OCI-LY3 (cell line): ENCODE results near the gene ALG6.

Experiments used
- H2AFZ ChIP-seq: fragments of 200-600, 300-600 bp; shearing (Covaris generic); 2 replicates; pipeline ENCODE4 v1.6.0; 2014; ENCODE audit warnings: antibody characterized with exemption, low read depth, low read length
- H3K27ac ChIP-seq: fragments of 200-600, 300-600 bp; sonication (generic); 2 replicates; pipeline ENCODE4 v1.5.1; 2014; ENCODE audit warnings: mild to moderate bottlenecking, low read length, moderate library complexity, mixed read lengths
- H3K27me3 ChIP-seq: fragments of 200-600, 300-600 bp; sonication (generic); 2 replicates; pipeline ENCODE4 v1.6.1; 2014; ENCODE audit warnings: low read depth, low read length, mixed read lengths
- H3K36me3 ChIP-seq: fragments of 200-600, 300-600 bp; sonication (generic); replicated peaks from 2 replicates; pipeline ENCODE3; 2014; ENCODE audit warnings: low read depth, low read length, mixed read lengths
- H3K4me1 ChIP-seq: fragments of 300-600, 200-600 bp; sonication (generic); 2 replicates; pipeline ENCODE4 v1.6.1; 2014; ENCODE audit warnings: low read length, mixed read lengths
- H3K4me2 ChIP-seq: fragments of 200-600, 300-600 bp; sonication (generic); 2 replicates; pipeline ENCODE4 v1.6.1; 2014; ENCODE audit warnings: low read length, mixed read lengths
- H3K4me3 ChIP-seq: fragments of 300-600, 200-600 bp; sonication (generic); 2 replicates; pipeline ENCODE4 v1.5.1; 2014; ENCODE audit warnings: antibody characterized with exemption, mild to moderate bottlenecking, low read length, moderate library complexity
- H3K79me2 ChIP-seq: fragments of 300-600, 200-600 bp; shearing (Covaris generic); 2 replicates; pipeline ENCODE4 v1.6.1; 2014; ENCODE audit warnings: mild to moderate bottlenecking, low read length, mixed read lengths
- H3K9ac ChIP-seq: fragments of 300-600, 200-600 bp; shearing (Covaris generic); 2 replicates; pipeline ENCODE4 v1.6.0; 2014; ENCODE audit warnings: mild to moderate bottlenecking, low read length, moderate library complexity
- H3K9me3 ChIP-seq: fragments of 200-600, 300-600 bp; shearing (Covaris generic); 2 replicates; pipeline ENCODE4 v1.6.1; 2014; ENCODE audit warnings: low read length, mixed read lengths; ENCODE audit not compliant: insufficient read depth
- H4K20me1 ChIP-seq: fragments of 200-600, 300-600 bp; sonication (generic); 2 replicates; pipeline ENCODE4 v1.6.1; 2016; ENCODE audit warnings: low read length, mixed read lengths; ENCODE audit not compliant: insufficient read depth
- CTCF ChIP-seq: fragments of 200-600, 300-600 bp; sonication (generic); IDR thresholded peaks from 2 replicates; pipeline ENCODE4 v1.5.1; 2014; ENCODE audit warnings: antibody characterized with exemption, low read length, low read depth
- EZH2phosphoT487 ChIP-seq: fragments of 200-600 bp; shearing (Covaris generic); IDR thresholded peaks from 2 replicates; pipeline ENCODE4 v1.6.1; 2018; ENCODE audit warnings: antibody characterized with exemption, mixed run types, low read depth

Gene ALG6

DNA sequence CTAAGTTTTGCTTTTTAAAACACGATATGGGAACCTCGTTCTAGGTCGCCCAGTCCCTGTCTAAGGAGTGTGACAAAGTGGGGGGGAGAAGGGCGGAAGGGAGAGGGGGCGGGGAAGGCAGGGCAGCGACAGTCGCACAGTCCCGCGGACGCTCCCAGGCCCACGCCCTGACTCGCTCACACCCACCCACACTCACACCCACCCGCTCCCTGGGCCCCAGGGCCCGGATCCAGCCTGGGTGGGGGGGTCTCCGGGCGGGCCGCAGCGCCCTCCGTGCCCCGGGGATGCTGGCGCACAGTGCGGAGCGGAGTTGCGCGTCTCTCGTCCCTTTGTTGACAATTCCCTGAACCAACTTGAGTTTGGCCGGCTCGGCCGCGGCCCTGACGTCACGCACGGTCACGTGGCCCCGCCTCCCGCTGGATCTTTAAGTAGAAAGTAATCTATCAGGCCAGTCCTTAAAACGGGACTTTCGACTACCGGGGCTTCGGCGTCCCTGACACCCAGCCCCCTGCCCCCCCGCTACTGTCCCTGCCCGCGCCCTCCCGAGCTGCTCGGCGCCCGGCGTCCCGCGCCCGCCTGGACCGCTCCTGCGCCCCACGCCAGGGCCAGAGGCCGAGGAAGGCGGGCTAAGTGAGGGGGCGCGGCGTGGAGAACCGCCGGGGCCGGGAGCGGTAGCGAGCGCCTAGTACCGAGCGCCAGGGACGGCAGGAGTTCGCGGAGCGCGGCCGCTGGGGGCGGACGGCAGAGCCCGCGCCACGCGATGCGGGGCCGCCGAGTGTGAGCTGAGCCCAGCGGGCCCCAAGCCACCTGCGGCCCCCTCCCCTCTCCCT lies 45.1 kb upstream of the ALG6 start, which contains the start of gene FOXD3:
Gene FOXD3 (plus strand): TSS at position 454 of the 830 bp plus-strand sequence. CDS start 492 bp downstream, outside the sequence.
- H3K9ac ChIP-seq: no peak within 1 kb of the TSS
- H3K4me2 ChIP-seq: no peak within 1 kb of the TSS
- no peaks in the 10 kb centered on the region for H3K27me3 ChIP-seq

GRCh38 chr1:63322944-63323864 lies 44.2 kb upstream of the ALG6 start:
- H3K27ac ChIP-seq: no peak overlapping the region
- no peak overlapping the region for H3K4me2 ChIP-seq
- no peak overlapping the region for H3K4me3 ChIP-seq
- H3K27me3 ChIP-seq: no peaks in the 10 kb centered on the region
- H2AFZ ChIP-seq: no peak overlapping the region
- H3K79me2 ChIP-seq: no peaks in the 10 kb centered on the region
- H3K9me3 ChIP-seq: no peaks in the 10 kb centered on the region
- H3K9ac ChIP-seq: no peak overlapping the region
- no peaks in the 10 kb centered on the region for H4K20me1 ChIP-seq
- TF ChIP-seq EZH2phosphoT487 (no peak), CTCF (no peak)
- H3K36me3 ChIP-seq: no peaks in the 10 kb centered on the region
- peaks cover 7% of the 10 kb centered on the region for H3K4me1 ChIP-seq

More for the DNA sequence above, 45.1 kb upstream of the ALG6 start, which contains the start of gene FOXD3:
- no peaks in the 10 kb centered on the region for H3K9me3 ChIP-seq
- H4K20me1 ChIP-seq: no peaks in the 10 kb centered on the region
- no peak within 1 kb of the TSS for H3K27ac ChIP-seq
- H3K36me3 ChIP-seq: no peaks in the 10 kb centered on the region
- H3K4me3 ChIP-seq: no peak within 1 kb of the TSS
- no peak for TF ChIP-seq CTCF
- no peak for TF ChIP-seq EZH2phosphoT487
- H3K79me2 ChIP-seq: no peaks in the 10 kb centered on the region
- H2AFZ ChIP-seq: no peak within 1 kb of the TSS
- H3K4me1 ChIP-seq: peaks cover 7% of the 10 kb centered on the region

GRCh38 chr1:63323865-63324778 lies 43.3 kb upstream of the ALG6 start:
- Histone ChIP-seq H4K20me1 (no peaks in the 10 kb centered on the region), H3K27me3 (no peaks in the 10 kb centered on the region), H3K27ac (no peak overlapping the region)

More at GRCh38 chr1:63323865-63324778, 43.3 kb upstream of the ALG6 start:
- H3K9ac ChIP-seq: no peak overlapping the region
- H2AFZ ChIP-seq: no peak overlapping the region
- no peaks in the 10 kb centered on the region for H3K79me2 ChIP-seq
- 0 out of 2 replicates have a peak, but pooled peaks cover 3% of the 10 kb centered on the region for H3K4me1 ChIP-seq
- no peak overlapping the region for H3K4me3 ChIP-seq
- no peak for TF ChIP-seq CTCF
- no peak for TF ChIP-seq EZH2phosphoT487
- H3K36me3 ChIP-seq: no peaks in the 10 kb centered on the region
- H3K4me2 ChIP-seq: no peak overlapping the region
- H3K9me3 ChIP-seq: no peaks in the 10 kb centered on the region
